GM12878 (cell line): Measurements from ENCODE around the gene CNDP2. TPM values are rescaled to one million over a fixed set of nuclear protein-coding genes. Genes with fewer than 3 reads are reported as not detected.

Source experiments
- ATAC-seq: fragments of 200-7000 bp; cut with Tn5 transposase; 3 replicates; pipeline ENCODE4 v1.9.1; 2020; ENCODE audit warnings: mild to moderate bottlenecking, moderate library complexity
- BruUV-seq: library from RNA; stranded (reverse); fragments of 400-500 nt; replicated peaks from 2 replicates; lab custom pipeline; 2021; lab: Mats Ljungman, UMichigan
- CTCF ChIA-PET: fragments of 300-600 bp; sonication (Branson Sonifier 250); formaldehyde crosslinking; extraction: SDS; loops from one replicate; lab custom pipeline; 2021; ENCODE audit warnings: inconsistent platforms; lab: Yijun Ruan, JAX
- POLR2A ChIA-PET: fragments of 350-600 bp; formaldehyde crosslinking; extraction: SDS; loops from one replicate; lab custom pipeline; 2021; ENCODE audit warnings: inconsistent platforms; lab: Charles Lee
- RAD21 ChIA-PET: fragments of 300-600 bp; sonication (Branson Sonifier 250); formaldehyde crosslinking; loops from one replicate; lab custom pipeline; 2023; ENCODE audit warnings: antibody characterized with exemption; ENCODE audit not compliant: unreplicated experiment; lab: Charles Lee
- SMC1A ChIA-PET: fragments of 300-600 bp; sonication (Branson Sonifier 250); formaldehyde crosslinking; loops from one replicate; lab custom pipeline; 2023; ENCODE audit not compliant: unreplicated experiment, uncharacterized antibody; lab: Charles Lee
- DNase-seq: peaks from one replicate; pipeline ENCODE4 v3.0.0-alpha.2; 2011; ENCODE audit warnings: low read depth, low spot score
- FAIRE-seq: peaks from 3 replicates; lab custom pipeline; 2011; peaks lifted over from hg19 to GRCh38; lab: Jason Lieb, UNC
- H2AFZ ChIP-seq: 2 replicates; pipeline ENCODE4 v1.6.0; 2011; ENCODE audit warnings: low read depth, low read length, control low read depth; ENCODE audit not compliant: control insufficient read depth
- H3K27ac ChIP-seq: 2 replicates; pipeline ENCODE4 v1.5.1; 2011; ENCODE audit warnings: control low read depth; ENCODE audit not compliant: control insufficient read depth, insufficient read depth
- H3K27me3 ChIP-seq, 2 experiments: replicated peaks in 1 of 2; 2 replicates each; pipeline versions ENCODE4 v1.6.0 to v1.6.1; 2011; ENCODE audit warnings: low read length in 1 of 2; ENCODE audit not compliant: control insufficient read depth in 2 of 2, insufficient read depth in 2 of 2
- H3K36me3 ChIP-seq, 2 experiments: 2 replicates each; pipeline ENCODE4 v1.5.1; 2011; ENCODE audit warnings: low read length in 1 of 2; ENCODE audit not compliant: control insufficient read depth in 2 of 2, insufficient read depth in 2 of 2
- H3K4me1 ChIP-seq: 2 replicates; pipeline ENCODE4 v1.6.1; 2011; ENCODE audit warnings: mild to moderate bottlenecking, low read length, moderate library complexity, mixed read lengths; ENCODE audit not compliant: control insufficient read depth, insufficient read depth
- H3K4me2 ChIP-seq: 2 replicates; pipeline ENCODE4 v1.6.0; 2011; ENCODE audit warnings: control low read depth; ENCODE audit not compliant: control insufficient read depth, insufficient read depth
- H3K4me3 ChIP-seq: fragments of 200-600 bp; sonication (generic); 2 replicates; pipeline ENCODE4 v1.5.1; 2016
- H3K79me2 ChIP-seq: 2 replicates; pipeline ENCODE4 v1.6.0; 2011; ENCODE audit warnings: low read length; ENCODE audit not compliant: control insufficient read depth, insufficient read depth
- H3K9ac ChIP-seq: 2 replicates; pipeline ENCODE4 v1.8.0; 2011; ENCODE audit warnings: low read length, control low read depth, mixed read lengths; ENCODE audit not compliant: control insufficient read depth, insufficient read depth
- H3K9me3 ChIP-seq: replicated peaks from 3 replicates; pipeline ENCODE4 v1.5.1; 2011; ENCODE audit warnings: mild to moderate bottlenecking, low read length; ENCODE audit not compliant: control insufficient read depth, insufficient read depth
- H4K20me1 ChIP-seq: 2 replicates; pipeline ENCODE4 v1.6.0; 2011; ENCODE audit not compliant: control insufficient read depth, insufficient read depth
- BHLHE40 ChIP-seq, 2 experiments: fragments of 450-650 bp in 1 of 2; IDR thresholded peaks; 2 replicates each; pipeline ENCODE4 v1.6.1; 2011 to 2017; ENCODE audit warnings: low read depth in 2 of 2, borderline replicate concordance in 1 of 2, improper control_type of control experiment in 1 of 2, low read length in 1 of 2, mild to moderate bottlenecking in 1 of 2
- CREB1 ChIP-seq: IDR thresholded peaks from 2 replicates; pipeline ENCODE4 v1.6.1; 2012; ENCODE audit warnings: low read depth, mild to moderate bottlenecking, inconsistent platforms
- EP300 ChIP-seq, 2 experiments: fragments of 150-350 bp in 1 of 2; IDR thresholded peaks; 2 replicates each; pipeline ENCODE4 v1.6.1; 2011 to 2012; ENCODE audit warnings: low read depth in 2 of 2, low read length in 2 of 2, borderline replicate concordance in 1 of 2, improper control_type of control experiment in 1 of 2, inconsistent platforms in 1 of 2; ENCODE audit not compliant: control insufficient read depth in 1 of 2
- IRF4 ChIP-seq: IDR thresholded peaks from 2 replicates; pipeline ENCODE4 v1.6.1; 2011; ENCODE audit warnings: low read depth, low read length
- JUNB ChIP-seq: IDR thresholded peaks from 2 replicates; pipeline ENCODE4 v1.6.1; 2016; ENCODE audit warnings: antibody characterized with exemption, mild to moderate bottlenecking
- NFXL1 ChIP-seq: fragments of 450-650 bp; IDR thresholded peaks from 2 replicates; pipeline ENCODE4 v1.6.1; 2017; ENCODE audit warnings: antibody characterized with exemption, mild to moderate bottlenecking, borderline replicate concordance
- NFYA ChIP-seq: IDR thresholded peaks from 2 replicates; pipeline ENCODE4 v1.6.1; 2011; ENCODE audit warnings: low read depth, mild to moderate bottlenecking, low read length, improper control_type of control experiment, borderline replicate concordance
- PAX8 ChIP-seq: fragments of 450-650 bp; IDR thresholded peaks from 2 replicates; pipeline ENCODE4 v1.6.1; 2017; ENCODE audit warnings: mild to moderate bottlenecking, moderate library complexity
- SMC3 ChIP-seq: IDR thresholded peaks from 2 replicates; pipeline ENCODE4 v1.6.1; 2011; ENCODE audit warnings: low read length, improper control_type of control experiment, borderline replicate concordance
- SREBF2 ChIP-seq: IDR thresholded peaks from 2 replicates; pipeline ENCODE4 v1.6.1; 2012; ENCODE audit warnings: mild to moderate bottlenecking, low read length
- STAT1 ChIP-seq: fragments of 450-650 bp; conservative IDR thresholded peaks from 2 replicates; pipeline ENCODE4 v1.6.1; 2014; ENCODE audit warnings: antibody characterized with exemption, mild to moderate bottlenecking
- ZBED1 ChIP-seq: IDR thresholded peaks from 2 replicates; pipeline ENCODE4 v1.6.1; 2016; ENCODE audit warnings: borderline replicate concordance
- ZNF592 ChIP-seq: fragments of 450-650 bp; IDR thresholded peaks from 2 replicates; pipeline ENCODE4 v1.6.1; 2017; ENCODE audit warnings: mild to moderate bottlenecking, moderate library complexity
- WGBS: methylation state at CpG from one replicate; pipeline ENCODE4 v1.1.6; 2016; ENCODE audit warnings: low lambda C conversion rate; ENCODE audit not compliant: insufficient replicate concordance, insufficient coverage; ENCODE audit errors: missing lambda C conversion rate; 5-methylcytosine and 5-hydroxymethylcytosine counted together
- in situ Hi-C: fragments of 300-500 bp; cut with MboI; formaldehyde crosslinking; loops from 9 replicates; pipeline ENCODE4 v1.14.3; 2018; ENCODE audit warnings: mixed read lengths
- intact Hi-C: fragments of 100-400 bp; cut with micrococcal nuclease; formaldehyde crosslinking; loops from one replicate; pipeline ENCODE4 v1.14.2; 2022; ENCODE audit not compliant: unreplicated experiment
- polyA plus RNA-seq, 11 experiments: library from polyadenylated mRNA; depleted of rRNA in 4 of 11; unstranded in 6 of 11; stranded (reverse) in 5 of 11; fragments of >200 nt; fragmentation: Nextera tagmentation in 4 of 11; fragmentation: Illumina TruSeq in 1 of 11; extraction: Ambion mirVana in 4 of 11; extraction: Trizol in 1 of 11; gene quantifications; 1 replicate in 1 of 11; 2 replicates in 10 of 11; pipeline versions ENCODE4 v1.2.1 to v1.2.3, GENCODE V29; 2011 to 2016; ENCODE audit warnings: inconsistent platforms in 2 of 11, missing spikeins in 2 of 11, low read depth in 1 of 11
- total RNA-seq, 4 experiments: library from RNA; depleted of rRNA in 3 of 4; stranded (reverse); fragments of >200 nt in 3 of 4; fragmentation: Illumina TruSeq in 1 of 4; extraction: Trizol in 1 of 4; gene quantifications; 2 replicates each; pipeline versions ENCODE4 v1.2.1 to v1.2.3, GENCODE V29; 2013 to 2021
- TF ChIP-seq, protein P1 (sequence below): IDR thresholded peaks from 2 replicates; pipeline ENCODE4 v1.6.1; 2011; ENCODE audit warnings: borderline replicate concordance, low read depth, mild to moderate bottlenecking, moderate library complexity, low read length; ENCODE audit not compliant: insufficient read depth, poor library complexity, severe bottlenecking

CNDP2 gene
- total and polyA plus RNA-seq, 10 of the 15 experiments (the other 5 are each of a cell fraction or from before 2014, with no cell fraction given), result 63.5 to 213 (median 158) TPM

DNA sequence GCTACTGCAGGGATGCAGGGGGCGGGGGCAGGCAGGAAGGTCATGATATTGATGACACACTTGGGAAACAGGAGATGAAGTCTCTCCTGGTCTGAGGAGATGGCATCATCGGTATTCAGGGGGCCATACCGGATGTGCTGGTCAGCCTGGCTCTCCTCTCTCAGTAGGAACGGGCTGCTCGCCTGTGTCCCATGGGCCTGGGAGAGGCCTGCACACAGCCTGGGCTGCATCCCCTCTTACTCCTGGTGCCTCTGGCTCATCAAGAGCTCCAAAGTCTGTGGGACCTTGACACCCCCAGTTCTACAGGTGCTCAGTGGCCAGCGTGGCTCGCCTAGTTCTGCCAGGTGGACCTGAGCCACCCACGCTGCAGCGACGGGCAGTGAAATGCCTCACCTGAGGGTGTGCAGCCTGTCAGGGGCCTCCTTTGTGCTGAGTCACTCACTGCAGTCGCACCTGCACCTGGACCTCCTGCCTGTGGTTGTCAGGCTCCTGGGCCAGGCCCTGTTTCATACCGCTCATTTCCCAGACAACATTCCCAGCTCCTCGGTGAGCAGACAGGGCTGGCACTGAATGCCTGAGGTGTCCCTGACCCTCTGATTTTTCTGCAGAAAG lies 19.6 kb downstream of the CNDP2 start:
- ChIA-PET POLR2A (no interaction called here), RAD21 (no interaction called here), CTCF (no interaction called here), SMC1A (no interaction called here)
- no peak overlapping the region for H2AFZ ChIP-seq
- TF ChIP-seq BHLHE40 (IDR thresholded peaks at IDR 0.05; ENCODE audit: borderline replicate concordance in 1 of 2, low read depth in 2 of 2, low read length in 1 of 2), result no peak
- no peak for TF ChIP-seq NFXL1
- no peak for TF ChIP-seq PAX8
- no peak for TF ChIP-seq ZBED1
- TF ChIP-seq EP300 (IDR thresholded peaks at IDR 0.05; ENCODE audit: borderline replicate concordance in 1 of 2, control insufficient read depth in 1 of 2, low read depth in 2 of 2, low read length in 2 of 2), result no peak
- no peak for TF ChIP-seq ZNF592
- no peak for TF ChIP-seq JUNB
- no peak for TF ChIP-seq IRF4
- TF ChIP-seq NFYA, result no peak
- no peak for TF ChIP-seq SMC3
- no peak for TF ChIP-seq SREBF2
- no peak for TF ChIP-seq CREB1
- no peak for TF ChIP-seq STAT1
- TF ChIP-seq, protein P1, sequence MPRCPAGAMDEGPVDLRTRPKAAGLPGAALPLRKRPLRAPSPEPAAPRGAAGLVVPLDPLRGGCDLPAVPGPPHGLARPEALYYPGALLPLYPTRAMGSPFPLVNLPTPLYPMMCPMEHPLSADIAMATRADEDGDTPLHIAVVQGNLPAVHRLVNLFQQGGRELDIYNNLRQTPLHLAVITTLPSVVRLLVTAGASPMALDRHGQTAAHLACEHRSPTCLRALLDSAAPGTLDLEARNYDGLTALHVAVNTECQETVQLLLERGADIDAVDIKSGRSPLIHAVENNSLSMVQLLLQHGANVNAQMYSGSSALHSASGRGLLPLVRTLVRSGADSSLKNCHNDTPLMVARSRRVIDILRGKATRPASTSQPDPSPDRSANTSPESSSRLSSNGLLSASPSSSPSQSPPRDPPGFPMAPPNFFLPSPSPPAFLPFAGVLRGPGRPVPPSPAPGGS, result no peak
- WGBS, result 87% methylated on average over 13 of the region's 13 CpGs
- in situ Hi-C loops (no loop called here), intact Hi-C loops (no loop called here)
- no peak overlapping the region for H3K9ac ChIP-seq
- no peaks in the 10 kb centered on the region for H3K27me3 ChIP-seq
- no peaks in the 10 kb centered on the region; the same call in 1 of the 2 replicates for H4K20me1 ChIP-seq
- H3K36me3 ChIP-seq, result peaks cover 46 to 54% of the 10 kb centered on the region in 2 experiments
- H3K9me3 ChIP-seq, result no peaks in the 10 kb centered on the region
- DNase-seq, result no peak
- no TSS peak for BruUV-seq
- FAIRE-seq, result no peak
- no peak overlapping the region for H3K4me2 ChIP-seq
- H3K4me1 ChIP-seq, result no peaks in the 10 kb centered on the region
- ATAC-seq, result no peak
- no peak overlapping the region for H3K4me3 ChIP-seq
- H3K79me2 ChIP-seq, result no peaks in the 10 kb centered on the region
- no peak overlapping the region for H3K27ac ChIP-seq
